ENCODE measurements around the gene TLE6.
"Not testable (repeated sequence)": the region's sequence is repeated elsewhere in the genome, so short reads cannot be mapped to it uniquely, and the experiment has no call there.

DNA sequence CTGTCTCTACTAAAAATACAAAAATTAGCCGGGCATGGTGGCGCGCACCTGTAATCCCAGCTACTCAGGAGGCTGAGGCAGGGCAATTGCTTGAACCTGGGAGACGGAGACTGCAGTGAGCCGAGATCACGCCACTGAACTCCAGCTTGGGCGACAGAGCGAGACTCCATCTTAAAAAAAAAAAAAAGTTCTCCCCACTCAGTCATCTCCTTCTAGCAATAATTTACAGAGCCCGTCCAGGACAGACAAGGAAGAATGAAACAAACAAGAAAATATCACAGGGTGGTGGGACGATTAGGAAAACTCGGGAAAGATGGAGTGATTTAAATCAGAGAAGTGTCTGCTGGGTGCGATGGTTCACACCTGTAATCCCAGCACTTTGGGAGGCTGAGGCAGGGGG, 13.7 kb upstream of the TLE6 start:
- TF ChIP-seq, protein P1, sequence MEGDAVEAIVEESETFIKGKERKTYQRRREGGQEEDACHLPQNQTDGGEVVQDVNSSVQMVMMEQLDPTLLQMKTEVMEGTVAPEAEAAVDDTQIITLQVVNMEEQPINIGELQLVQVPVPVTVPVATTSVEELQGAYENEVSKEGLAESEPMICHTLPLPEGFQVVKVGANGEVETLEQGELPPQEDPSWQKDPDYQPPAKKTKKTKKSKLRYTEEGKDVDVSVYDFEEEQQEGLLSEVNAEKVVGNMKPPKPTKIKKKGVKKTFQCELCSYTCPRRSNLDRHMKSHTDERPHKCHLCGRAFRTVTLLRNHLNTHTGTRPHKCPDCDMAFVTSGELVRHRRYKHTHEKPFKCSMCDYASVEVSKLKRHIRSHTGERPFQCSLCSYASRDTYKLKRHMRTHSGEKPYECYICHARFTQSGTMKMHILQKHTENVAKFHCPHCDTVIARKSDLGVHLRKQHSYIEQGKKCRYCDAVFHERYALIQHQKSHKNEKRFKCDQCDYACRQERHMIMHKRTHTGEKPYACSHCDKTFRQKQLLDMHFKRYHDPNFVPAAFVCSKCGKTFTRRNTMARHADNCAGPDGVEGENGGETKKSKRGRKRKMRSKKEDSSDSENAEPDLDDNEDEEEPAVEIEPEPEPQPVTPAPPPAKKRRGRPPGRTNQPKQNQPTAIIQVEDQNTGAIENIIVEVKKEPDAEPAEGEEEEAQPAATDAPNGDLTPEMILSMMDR (IDR thresholded peaks at IDR 0.05): not testable (repeated sequence)
- not testable (repeated sequence) for TF ChIP-seq POLR2A (IDR thresholded peaks at IDR 0.05)

All from tibial nerve (tissue), 3 donors.